ENCODE measurements around the gene MARCHF10. TPM values are rescaled to one million over a fixed set of nuclear protein-coding genes. Genes with fewer than 3 reads are reported as not detected.

MARCHF10 gene
- total and polyA plus RNA-seq, 2 donors (not counting 3 experiments of a cell fraction or from before 2014, with no cell fraction given), result 0.11 TPM; not detected in 1

DNA sequence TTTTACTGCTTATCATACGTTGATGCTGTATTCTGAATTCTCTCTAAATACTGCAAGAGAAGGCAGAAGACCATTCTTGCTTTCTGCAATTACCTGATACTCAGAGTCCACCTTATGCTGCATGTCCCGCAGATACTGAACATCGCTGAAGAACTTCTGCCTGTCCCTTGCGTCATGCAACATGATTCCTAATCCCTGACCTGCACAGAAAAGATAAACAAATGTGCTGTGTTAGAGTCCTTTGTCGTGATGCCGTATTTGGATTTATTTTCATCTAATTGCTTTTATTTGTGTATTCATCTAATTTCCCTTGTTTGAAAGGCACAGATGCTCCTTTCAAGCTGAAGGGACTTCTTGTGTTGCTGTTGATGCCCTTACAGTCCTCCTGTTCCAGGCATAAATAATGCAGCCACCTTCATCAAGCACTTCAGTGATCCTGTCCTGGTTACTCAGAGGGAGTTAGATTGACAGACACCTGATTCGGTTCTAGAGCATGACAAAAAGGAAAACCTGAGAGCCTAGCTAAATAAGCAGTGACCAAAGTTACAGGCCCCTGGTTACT lies 6.5 kb downstream of the MARCHF10 start:
- no peak overlapping the region for H3K9ac ChIP-seq (replicated peaks; ENCODE audit: extremely low read depth, insufficient read depth, low read length)
- TF ChIP-seq FOS (IDR thresholded peaks at IDR 0.05; ENCODE audit: borderline replicate concordance, insufficient read depth, low read length) (no peak), POLR2A (IDR thresholded peaks at IDR 0.05; ENCODE audit: low read depth, low read length) (no peak), POLR2AphosphoS5 (IDR thresholded peaks at IDR 0.05; ENCODE audit: insufficient read depth, low read depth, low read length) (no peak)
- TF ChIP-seq, protein P1, sequence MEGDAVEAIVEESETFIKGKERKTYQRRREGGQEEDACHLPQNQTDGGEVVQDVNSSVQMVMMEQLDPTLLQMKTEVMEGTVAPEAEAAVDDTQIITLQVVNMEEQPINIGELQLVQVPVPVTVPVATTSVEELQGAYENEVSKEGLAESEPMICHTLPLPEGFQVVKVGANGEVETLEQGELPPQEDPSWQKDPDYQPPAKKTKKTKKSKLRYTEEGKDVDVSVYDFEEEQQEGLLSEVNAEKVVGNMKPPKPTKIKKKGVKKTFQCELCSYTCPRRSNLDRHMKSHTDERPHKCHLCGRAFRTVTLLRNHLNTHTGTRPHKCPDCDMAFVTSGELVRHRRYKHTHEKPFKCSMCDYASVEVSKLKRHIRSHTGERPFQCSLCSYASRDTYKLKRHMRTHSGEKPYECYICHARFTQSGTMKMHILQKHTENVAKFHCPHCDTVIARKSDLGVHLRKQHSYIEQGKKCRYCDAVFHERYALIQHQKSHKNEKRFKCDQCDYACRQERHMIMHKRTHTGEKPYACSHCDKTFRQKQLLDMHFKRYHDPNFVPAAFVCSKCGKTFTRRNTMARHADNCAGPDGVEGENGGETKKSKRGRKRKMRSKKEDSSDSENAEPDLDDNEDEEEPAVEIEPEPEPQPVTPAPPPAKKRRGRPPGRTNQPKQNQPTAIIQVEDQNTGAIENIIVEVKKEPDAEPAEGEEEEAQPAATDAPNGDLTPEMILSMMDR (IDR thresholded peaks at IDR 0.05; ENCODE audit: extremely low read depth in 1 of 2, insufficient read depth in 1 of 2, low read depth in 1 of 2, low read length in 2 of 2), result no peak
- ChIA-PET CTCF (no interaction called here), POLR2A (no interaction called here)
- no peaks in the 10 kb centered on the region for H3K36me3 ChIP-seq (ENCODE audit: control insufficient read depth in 2 of 2, extremely low read depth in 1 of 2, insufficient read depth in 2 of 2, low read length in 2 of 2)
- no peak overlapping the region for H3K4me3 ChIP-seq (replicated peaks in 1 of 3; ENCODE audit: insufficient read depth in 1 of 3, low read depth in 1 of 3, low read length in 3 of 3)
- H2AFZ ChIP-seq (ENCODE audit: low read depth, low read length), result no peak overlapping the region
- H3K79me2 ChIP-seq (ENCODE audit: control insufficient read depth, insufficient read depth, low read length), result no peaks in the 10 kb centered on the region
- dilution Hi-C loops (cut with MboI; ENCODE audit: extremely low pct_ligation_motif_present, low sequenced_read_pairs), result no loop called here
- DNase-seq (ENCODE audit: low read depth, low spot score), result no peak
- no peaks in the 10 kb centered on the region for H3K9me1 ChIP-seq (replicated peaks; ENCODE audit: control insufficient read depth, extremely low read depth, insufficient read depth, low read length)
- no TSS peak for BruUV-seq (replicated peaks)
- intact Hi-C loops (cut with micrococcal nuclease), result no loop called here
- H3K4me1 ChIP-seq (ENCODE audit: control insufficient read depth, extremely low read depth, insufficient read depth, low read length), result no peaks in the 10 kb centered on the region
- no peaks in the 10 kb centered on the region for H3K27me3 ChIP-seq (ENCODE audit: control insufficient read depth in 2 of 2, insufficient read depth in 2 of 2, low read length in 2 of 2)
- no peak overlapping the region for H3K4me2 ChIP-seq (ENCODE audit: insufficient read depth, low read length)
- FAIRE-seq, result no peak
- no peak overlapping the region for H3K27ac ChIP-seq (ENCODE audit: insufficient read depth, low read depth, low read length)
- H3K9me3 ChIP-seq (replicated peaks; ENCODE audit: control insufficient read depth, insufficient read depth, low read length), result no peaks in the 10 kb centered on the region
- no peaks in the 10 kb centered on the region for H4K20me1 ChIP-seq (replicated peaks; ENCODE audit: control insufficient read depth, extremely low read depth, insufficient read depth, low read length)

DNA sequence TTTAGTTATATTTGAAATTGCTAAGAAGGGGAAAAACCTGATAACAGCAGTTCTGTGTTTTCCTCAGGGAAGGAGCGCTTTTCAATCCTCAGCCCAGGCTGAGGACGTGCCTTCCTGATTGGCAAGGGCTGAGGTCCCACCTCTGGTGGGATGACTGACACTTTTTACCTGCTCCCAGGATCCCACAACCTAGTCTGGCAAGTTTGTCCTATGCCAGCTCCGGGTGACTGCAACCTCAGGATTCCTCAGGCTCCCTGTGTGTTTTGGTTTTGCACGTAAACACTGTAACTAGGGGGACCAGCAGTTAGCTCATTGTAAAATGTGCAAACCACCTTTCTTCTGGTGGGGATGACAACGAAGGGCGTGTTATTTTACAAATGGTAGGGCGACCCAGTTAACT lies 7.5 kb downstream of the MARCHF10 start:
- no peak for DNase-seq (ENCODE audit: low read depth, low spot score)
- dilution Hi-C loops (cut with MboI; ENCODE audit: extremely low pct_ligation_motif_present, low sequenced_read_pairs), result no loop called here
- POLR2A ChIA-PET, result no interaction called here

More for the DNA sequence above, 7.5 kb downstream of the MARCHF10 start:
- CTCF ChIA-PET, result interaction anchor here (1.0 kb wide), 1 partner anchor 11 kb away, joined by 3 read pairs; no protein-coding TSS in a partner anchor
- TF ChIP-seq FOS (IDR thresholded peaks at IDR 0.05; ENCODE audit: borderline replicate concordance, insufficient read depth, low read length), result no peak
- no peak for TF ChIP-seq JUN (IDR thresholded peaks at IDR 0.05; ENCODE audit: borderline replicate concordance, insufficient read depth, insufficient read length, low read depth)
- TF ChIP-seq POLR2AphosphoS5 (IDR thresholded peaks at IDR 0.05; ENCODE audit: insufficient read depth, low read depth, low read length), result no peak
- TF ChIP-seq, protein P2, sequence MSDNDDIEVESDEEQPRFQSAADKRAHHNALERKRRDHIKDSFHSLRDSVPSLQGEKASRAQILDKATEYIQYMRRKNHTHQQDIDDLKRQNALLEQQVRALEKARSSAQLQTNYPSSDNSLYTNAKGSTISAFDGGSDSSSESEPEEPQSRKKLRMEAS (IDR thresholded peaks at IDR 0.05; ENCODE audit: insufficient read depth, insufficient read length), result no peak
- no peak for TF ChIP-seq POLR2A (IDR thresholded peaks at IDR 0.05; ENCODE audit: low read depth, low read length)
- TF ChIP-seq, protein P1 (IDR thresholded peaks at IDR 0.05; ENCODE audit: extremely low read depth in 1 of 2, insufficient read depth in 1 of 2, low read depth in 1 of 2, low read length in 2 of 2), result no peak
- no peak for TF ChIP-seq GATA2 (IDR thresholded peaks at IDR 0.05; ENCODE audit: insufficient read depth, insufficient read length, low read depth, low read length)
- no peak for TF ChIP-seq EZH2 (IDR thresholded peaks at IDR 0.05; ENCODE audit: borderline replicate concordance, low read depth, low read length, severe bottlenecking)
- no peak for TF ChIP-seq MYC (IDR thresholded peaks at IDR 0.05; ENCODE audit: low read depth, low read length)
- Histone ChIP-seq H3K9me3 (replicated peaks; ENCODE audit: control insufficient read depth, insufficient read depth, low read length) (no peaks in the 10 kb centered on the region), H3K4me2 (ENCODE audit: insufficient read depth, low read length) (no peak overlapping the region), H3K36me3 (ENCODE audit: control insufficient read depth in 2 of 2, extremely low read depth in 1 of 2, insufficient read depth in 2 of 2, low read length in 2 of 2) (no peaks in the 10 kb centered on the region), H3K79me2 (ENCODE audit: control insufficient read depth, insufficient read depth, low read length) (no peaks in the 10 kb centered on the region), H3K9ac (replicated peaks; ENCODE audit: extremely low read depth, insufficient read depth, low read length) (no peak overlapping the region), H4K20me1 (replicated peaks; ENCODE audit: control insufficient read depth, extremely low read depth, insufficient read depth, low read length) (no peaks in the 10 kb centered on the region), H3K9me1 (replicated peaks; ENCODE audit: control insufficient read depth, extremely low read depth, insufficient read depth, low read length) (no peaks in the 10 kb centered on the region), H3K4me3 (replicated peaks in 1 of 3; ENCODE audit: insufficient read depth in 1 of 3, low read depth in 1 of 3, low read length in 3 of 3) (no peak overlapping the region), H3K4me1 (ENCODE audit: control insufficient read depth, extremely low read depth, insufficient read depth, low read length) (no peaks in the 10 kb centered on the region), H2AFZ (ENCODE audit: low read depth, low read length) (no peak overlapping the region), H3K27ac (ENCODE audit: insufficient read depth, low read depth, low read length) (no peak overlapping the region), H3K27me3 (ENCODE audit: control insufficient read depth in 2 of 2, insufficient read depth in 2 of 2, low read length in 2 of 2) (no peaks in the 10 kb centered on the region)
- BruUV-seq (replicated peaks), result no TSS peak
- intact Hi-C loops (cut with micrococcal nuclease), result no loop called here
- no peak for FAIRE-seq
